Brain microvascular endothelial cell (primary cell): ENCODE results near the gene ORMDL2.
"Not testable (repeated sequence)": the region's sequence is repeated elsewhere in the genome, so short reads cannot be mapped to it uniquely, and the experiment has no call there.

Experiments
- DNase-seq: peaks from one replicate; pipeline ENCODE4 v3.0.0-alpha.2; 2020
- H3K27ac ChIP-seq: fragments of 250-450 bp; sonication (Bioruptor Pico); 2 replicates; pipeline ENCODE4 v1.5.1; 2020; ENCODE audit warnings: mild to moderate bottlenecking, moderate library complexity
- H3K27me3 ChIP-seq: fragments of 250-450 bp; sonication (Bioruptor Pico); replicated peaks from 2 replicates; pipeline ENCODE4 v1.5.1; 2020; ENCODE audit warnings: mild to moderate bottlenecking
- H3K36me3 ChIP-seq: fragments of 250-450 bp; sonication (Bioruptor Pico); replicated peaks from 2 replicates; pipeline ENCODE4 v1.5.1; 2020; ENCODE audit warnings: mild to moderate bottlenecking
- H3K4me3 ChIP-seq: 2 replicates; pipeline ENCODE4 v1.5.1; 2011; ENCODE audit warnings: low read depth, mild to moderate bottlenecking, control low read depth, low read length, moderate library complexity
- CTCF ChIP-seq: IDR thresholded peaks from 2 replicates; pipeline ENCODE4 v1.5.1; 2011; ENCODE audit warnings: low read depth, mild to moderate bottlenecking, moderate library complexity, low read length, control low read depth, inconsistent platforms; ENCODE audit errors: missing control alignments
- in situ Hi-C: cut with HindIII; loops from 2 replicates; pipeline ENCODE4 v1.10.0; 2017; ENCODE audit warnings: low sequenced_read_pairs, low pct_ligation_motif_present

The ORMDL2 gene

GRCh38 chr12:55850401-55850800 is 32.6 kb downstream of the ORMDL2 start:
- no peak for DNase-seq
- no peak overlapping the region for H3K27ac ChIP-seq
- no peaks in the 10 kb centered on the region for H3K36me3 ChIP-seq
- no peak overlapping the region for H3K4me3 ChIP-seq
- in situ Hi-C loops, result no loop called here
- no peak for TF ChIP-seq CTCF
- H3K27me3 ChIP-seq, result no peaks in the 10 kb centered on the region

GRCh38 chr12:55850893-55851292 is 33.1 kb downstream of the ORMDL2 start:
- in situ Hi-C loops, result no loop called here
- no peaks in the 10 kb centered on the region for H3K36me3 ChIP-seq
- TF ChIP-seq CTCF, result no peak
- no peaks in the 10 kb centered on the region for H3K27me3 ChIP-seq
- no peak overlapping the region for H3K27ac ChIP-seq
- H3K4me3 ChIP-seq, result no peak overlapping the region
- peak; percentile 27 for DNase-seq

GRCh38 chr12:55852740-55853139 is 34.9 kb downstream of the ORMDL2 start:
- in situ Hi-C loops, result no loop called here
- TF ChIP-seq CTCF, result no peak
- DNase-seq, result no peak
- H3K27ac ChIP-seq, result no peak overlapping the region
- H3K36me3 ChIP-seq, result no peaks in the 10 kb centered on the region
- H3K27me3 ChIP-seq, result no peaks in the 10 kb centered on the region
- no peak overlapping the region for H3K4me3 ChIP-seq

DNA sequence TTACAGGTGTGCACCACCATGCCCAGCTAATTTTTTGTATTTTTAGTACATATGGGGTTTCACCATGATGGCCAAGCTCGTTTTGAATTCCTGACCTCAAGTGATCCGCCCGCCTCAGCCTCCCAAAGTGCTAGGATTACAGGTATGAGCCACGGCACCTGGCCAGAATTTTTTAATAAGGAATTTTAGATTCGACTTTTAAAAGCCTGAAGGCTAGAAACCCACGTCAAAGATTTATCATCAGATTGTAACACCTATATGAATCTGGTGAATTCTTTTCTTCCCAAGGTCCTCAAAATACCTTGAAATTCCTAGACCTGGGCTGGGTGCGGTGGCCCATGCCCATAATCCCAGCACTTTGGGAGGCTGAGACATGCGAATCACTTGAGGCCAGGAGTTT is 43.6 kb downstream of the ORMDL2 start:
- no peak overlapping the region for H3K4me3 ChIP-seq
- in situ Hi-C loops, result no loop called here
- H3K27me3 ChIP-seq, result no peaks in the 10 kb centered on the region
- no peak for DNase-seq
- no peak for TF ChIP-seq CTCF
- no peak overlapping the region for H3K27ac ChIP-seq
- H3K36me3 ChIP-seq, result no peaks in the 10 kb centered on the region

DNA sequence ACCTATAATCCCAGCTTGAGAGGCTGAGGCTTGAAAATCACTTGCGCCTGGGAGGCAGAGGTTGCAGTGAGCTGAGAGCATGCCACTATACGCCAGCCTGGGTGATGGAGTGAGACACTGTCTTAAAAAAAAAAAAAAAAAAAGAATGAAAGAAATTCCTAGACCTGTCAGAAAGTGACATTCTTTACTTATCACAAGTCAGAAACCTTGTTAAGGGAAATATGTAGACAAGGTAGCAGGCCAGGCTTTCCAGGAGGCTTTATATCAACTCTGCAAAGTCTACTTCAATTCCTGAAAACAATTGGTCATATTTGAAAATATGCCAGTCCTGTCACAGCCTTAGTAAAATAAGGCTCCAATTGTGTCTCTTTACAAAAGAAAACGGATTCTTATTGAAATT is 44.0 kb downstream of the ORMDL2 start:
- DNase-seq, result no peak
- Histone ChIP-seq H3K27ac (no peak overlapping the region), H3K36me3 (no peaks in the 10 kb centered on the region), H3K4me3 (no peak overlapping the region), H3K27me3 (no peaks in the 10 kb centered on the region)
- in situ Hi-C loops, result no loop called here
- TF ChIP-seq CTCF, result no peak

DNA sequence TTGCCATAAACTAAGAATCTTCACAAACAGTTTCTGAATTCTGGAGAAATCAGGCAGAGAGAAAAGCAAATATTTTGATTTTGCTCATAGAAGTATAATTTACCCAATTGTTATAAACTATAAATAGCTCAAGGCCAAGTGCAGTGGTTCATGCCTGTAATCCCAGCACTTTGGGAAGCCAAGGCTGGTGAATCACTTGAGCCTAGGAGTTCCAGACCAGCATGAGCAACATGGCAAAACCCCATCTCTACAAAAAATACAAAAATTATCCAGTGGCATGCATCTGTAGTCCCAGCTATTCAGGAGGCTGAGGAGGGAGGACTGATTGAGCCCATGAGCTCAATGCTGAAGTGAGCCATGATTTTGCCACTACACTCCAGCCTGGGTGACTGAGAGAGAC is 44.4 kb downstream of the ORMDL2 start:
- TF ChIP-seq CTCF, result no peak
- in situ Hi-C loops, result no loop called here
- Histone ChIP-seq H3K27ac (no peak overlapping the region), H3K27me3 (no peaks in the 10 kb centered on the region), H3K36me3 (no peaks in the 10 kb centered on the region), H3K4me3 (no peak overlapping the region)
- DNase-seq, result no peak

DNA sequence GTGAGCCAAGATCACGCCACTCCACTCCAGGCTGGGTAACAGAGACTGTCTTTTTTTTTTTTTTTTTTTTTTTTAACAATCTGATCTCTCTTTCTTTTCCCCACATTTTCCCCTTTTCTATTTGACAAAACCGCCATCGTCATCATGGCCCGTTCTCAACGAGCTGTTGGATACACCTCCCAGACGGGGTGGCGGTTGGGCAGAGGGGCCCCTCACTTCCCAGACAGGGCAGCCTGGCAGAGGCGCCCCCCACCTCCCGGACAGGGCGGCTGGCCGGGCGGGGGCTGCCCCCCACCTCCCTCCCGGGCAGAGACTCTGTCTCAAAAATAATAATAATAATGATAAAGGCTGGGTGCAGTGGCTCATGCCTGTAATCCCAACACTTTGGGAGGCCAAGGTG is 45.1 kb downstream of the ORMDL2 start:
- in situ Hi-C loops, H3K4me3 ChIP-seq, H3K36me3 ChIP-seq, H3K27me3 ChIP-seq, DNase-seq, H3K27ac ChIP-seq: not testable (repeated sequence)
